K562 (cell line): ENCODE data around the gene COX6B2. TPM values are rescaled to one million over a fixed set of nuclear protein-coding genes. Genes with fewer than 3 reads are reported as not detected.

Experiments used
- GABPB1 ChIP-seq: sonication (generic); formaldehyde crosslinking; IDR thresholded peaks from 2 replicates; pipeline ENCODE4 v1.8.0; 2022; ENCODE audit warnings: mild to moderate bottlenecking, missing genetic modification reagents
- MAFK ChIP-seq: IDR thresholded peaks from 2 replicates; pipeline ENCODE4 v1.6.1; 2011; ENCODE audit warnings: low read length, improper control_type of control experiment
- MED1 ChIP-seq: sonication (generic); formaldehyde crosslinking; IDR thresholded peaks from 2 replicates; pipeline ENCODE4 v1.8.1; 2023; ENCODE audit warnings: missing genetic modification reagents, borderline replicate concordance
- NCOR1 ChIP-seq: fragments of 450-650 bp; IDR thresholded peaks from 2 replicates; pipeline ENCODE4 v1.6.1; 2016; ENCODE audit warnings: mild to moderate bottlenecking, moderate library complexity
- SIN3A ChIP-seq, 2 experiments: fragments of 150-350 bp in 1 of 2; IDR thresholded peaks; 2 replicates each; pipeline ENCODE4 v1.6.1; 2011 to 2016; ENCODE audit warnings: borderline replicate concordance in 2 of 2, low read depth in 2 of 2, low read length in 2 of 2, mild to moderate bottlenecking in 2 of 2, moderate library complexity in 2 of 2; ENCODE audit not compliant: control insufficient read depth in 1 of 2
- polyA plus RNA-seq, 8 experiments: library from polyadenylated mRNA; depleted of rRNA in 4 of 8; stranded (reverse) in 5 of 8; unstranded in 3 of 8; fragments of >200 nt; fragmentation: Nextera tagmentation in 2 of 8; fragmentation: Illumina TruSeq in 1 of 8; extraction: Ambion mirVana in 2 of 8; extraction: Trizol in 1 of 8; gene quantifications; 2 replicates each; pipeline versions ENCODE4 v1.2.1 to v1.2.3, GENCODE V29; 2011 to 2014; ENCODE audit warnings: inconsistent platforms in 1 of 8, missing spikeins in 1 of 8
- total RNA-seq, 7 experiments: library from RNA; depleted of rRNA in 6 of 7; stranded (reverse); fragments of >200 nt in 6 of 7; fragmentation: Illumina TruSeq in 2 of 7; extraction: Trizol in 2 of 7; gene quantifications; 2 replicates each; pipeline versions ENCODE4 v1.2.1 to v1.2.3, GENCODE V29; 2011 to 2021; ENCODE audit warnings: low replicate concordance in 1 of 7
- TF ChIP-seq, protein P1 (sequence below): fragments of 250-450 bp; sonication (Bioruptor Pico); IDR thresholded peaks from 2 replicates; pipeline ENCODE4 v1.4.0; 2020; ENCODE audit warnings: mild to moderate bottlenecking, moderate library complexity
- TF ChIP-seq, protein P2 (sequence below): sonication (generic); formaldehyde crosslinking; IDR thresholded peaks from 2 replicates; pipeline ENCODE4 v1.8.1; 2023; ENCODE audit warnings: mild to moderate bottlenecking, missing genetic modification reagents
- TF ChIP-seq, protein P3 (sequence below): fragments of 250-450 bp; sonication (Bioruptor Pico); IDR thresholded peaks from 2 replicates; pipeline ENCODE4 v1.9.0; 2021; ENCODE audit warnings: mild to moderate bottlenecking, inconsistent platforms

Gene COX6B2
- total and polyA plus RNA-seq, 9 of the 15 experiments (the other 6 are each of a cell fraction or from before 2014, with no cell fraction given): 0.40 to 2.5 (median 0.83) TPM

DNA sequence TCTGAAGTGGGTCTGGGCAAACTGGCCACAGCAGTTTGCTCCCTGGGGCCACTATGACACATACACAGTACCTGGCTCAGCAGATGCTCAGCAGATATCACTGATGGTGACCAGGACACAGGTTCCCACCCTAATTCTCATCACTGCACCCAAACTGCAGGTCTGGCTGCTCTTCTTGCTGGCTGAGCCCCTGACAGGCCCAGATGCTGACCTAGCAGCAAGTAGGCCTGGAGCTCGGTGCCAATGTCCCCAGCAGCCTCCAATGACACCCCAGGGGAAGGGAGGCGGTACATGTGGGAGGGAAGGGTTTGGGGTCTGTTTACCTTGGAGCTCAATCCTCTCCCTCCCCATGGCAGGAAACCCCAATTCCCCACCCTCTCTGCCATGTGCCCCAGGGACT lies 48.0 kb upstream of the COX6B2 start (continued):
- TF ChIP-seq, protein P1, sequence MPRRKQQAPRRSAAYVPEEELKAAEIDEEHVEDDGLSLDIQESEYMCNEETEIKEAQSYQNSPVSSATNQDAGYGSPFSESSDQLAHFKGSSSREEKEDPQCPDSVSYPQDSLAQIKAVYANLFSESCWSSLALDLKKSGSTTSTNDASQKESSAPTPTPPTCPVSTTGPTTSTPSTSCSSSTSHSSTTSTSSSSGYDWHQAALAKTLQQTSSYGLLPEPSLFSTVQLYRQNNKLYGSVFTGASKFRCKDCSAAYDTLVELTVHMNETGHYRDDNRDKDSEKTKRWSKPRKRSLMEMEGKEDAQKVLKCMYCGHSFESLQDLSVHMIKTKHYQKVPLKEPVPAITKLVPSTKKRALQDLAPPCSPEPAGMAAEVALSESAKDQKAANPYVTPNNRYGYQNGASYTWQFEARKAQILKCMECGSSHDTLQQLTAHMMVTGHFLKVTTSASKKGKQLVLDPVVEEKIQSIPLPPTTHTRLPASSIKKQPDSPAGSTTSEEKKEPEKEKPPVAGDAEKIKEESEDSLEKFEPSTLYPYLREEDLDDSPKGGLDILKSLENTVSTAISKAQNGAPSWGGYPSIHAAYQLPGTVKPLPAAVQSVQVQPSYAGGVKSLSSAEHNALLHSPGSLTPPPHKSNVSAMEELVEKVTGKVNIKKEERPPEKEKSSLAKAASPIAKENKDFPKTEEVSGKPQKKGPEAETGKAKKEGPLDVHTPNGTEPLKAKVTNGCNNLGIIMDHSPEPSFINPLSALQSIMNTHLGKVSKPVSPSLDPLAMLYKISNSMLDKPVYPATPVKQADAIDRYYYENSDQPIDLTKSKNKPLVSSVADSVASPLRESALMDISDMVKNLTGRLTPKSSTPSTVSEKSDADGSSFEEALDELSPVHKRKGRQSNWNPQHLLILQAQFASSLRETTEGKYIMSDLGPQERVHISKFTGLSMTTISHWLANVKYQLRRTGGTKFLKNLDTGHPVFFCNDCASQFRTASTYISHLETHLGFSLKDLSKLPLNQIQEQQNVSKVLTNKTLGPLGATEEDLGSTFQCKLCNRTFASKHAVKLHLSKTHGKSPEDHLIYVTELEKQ (CRISPR knock-in tag): no peak
- TF ChIP-seq GABPB1 (CRISPR knock-in tag) (no peak), MED1 (CRISPR knock-in tag) (no peak), NCOR1 (no peak), MAFK (no peak), SIN3A (IDR thresholded peaks at IDR 0.05; ENCODE audit: borderline replicate concordance in 2 of 2, control insufficient read depth in 1 of 2, low read depth in 2 of 2, low read length in 2 of 2) (no peak)
- TF ChIP-seq, protein P2, sequence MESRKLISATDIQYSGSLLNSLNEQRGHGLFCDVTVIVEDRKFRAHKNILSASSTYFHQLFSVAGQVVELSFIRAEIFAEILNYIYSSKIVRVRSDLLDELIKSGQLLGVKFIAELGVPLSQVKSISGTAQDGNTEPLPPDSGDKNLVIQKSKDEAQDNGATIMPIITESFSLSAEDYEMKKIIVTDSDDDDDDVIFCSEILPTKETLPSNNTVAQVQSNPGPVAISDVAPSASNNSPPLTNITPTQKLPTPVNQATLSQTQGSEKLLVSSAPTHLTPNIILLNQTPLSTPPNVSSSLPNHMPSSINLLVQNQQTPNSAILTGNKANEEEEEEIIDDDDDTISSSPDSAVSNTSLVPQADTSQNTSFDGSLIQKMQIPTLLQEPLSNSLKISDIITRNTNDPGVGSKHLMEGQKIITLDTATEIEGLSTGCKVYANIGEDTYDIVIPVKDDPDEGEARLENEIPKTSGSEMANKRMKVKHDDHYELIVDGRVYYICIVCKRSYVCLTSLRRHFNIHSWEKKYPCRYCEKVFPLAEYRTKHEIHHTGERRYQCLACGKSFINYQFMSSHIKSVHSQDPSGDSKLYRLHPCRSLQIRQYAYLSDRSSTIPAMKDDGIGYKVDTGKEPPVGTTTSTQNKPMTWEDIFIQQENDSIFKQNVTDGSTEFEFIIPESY (CRISPR knock-in tag): no peak
- TF ChIP-seq, protein P3, sequence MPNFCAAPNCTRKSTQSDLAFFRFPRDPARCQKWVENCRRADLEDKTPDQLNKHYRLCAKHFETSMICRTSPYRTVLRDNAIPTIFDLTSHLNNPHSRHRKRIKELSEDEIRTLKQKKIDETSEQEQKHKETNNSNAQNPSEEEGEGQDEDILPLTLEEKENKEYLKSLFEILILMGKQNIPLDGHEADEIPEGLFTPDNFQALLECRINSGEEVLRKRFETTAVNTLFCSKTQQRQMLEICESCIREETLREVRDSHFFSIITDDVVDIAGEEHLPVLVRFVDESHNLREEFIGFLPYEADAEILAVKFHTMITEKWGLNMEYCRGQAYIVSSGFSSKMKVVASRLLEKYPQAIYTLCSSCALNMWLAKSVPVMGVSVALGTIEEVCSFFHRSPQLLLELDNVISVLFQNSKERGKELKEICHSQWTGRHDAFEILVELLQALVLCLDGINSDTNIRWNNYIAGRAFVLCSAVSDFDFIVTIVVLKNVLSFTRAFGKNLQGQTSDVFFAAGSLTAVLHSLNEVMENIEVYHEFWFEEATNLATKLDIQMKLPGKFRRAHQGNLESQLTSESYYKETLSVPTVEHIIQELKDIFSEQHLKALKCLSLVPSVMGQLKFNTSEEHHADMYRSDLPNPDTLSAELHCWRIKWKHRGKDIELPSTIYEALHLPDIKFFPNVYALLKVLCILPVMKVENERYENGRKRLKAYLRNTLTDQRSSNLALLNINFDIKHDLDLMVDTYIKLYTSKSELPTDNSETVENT (CRISPR knock-in tag): no peak
